ENCODE data around the gene CD247.

The CD247 gene

DNA sequence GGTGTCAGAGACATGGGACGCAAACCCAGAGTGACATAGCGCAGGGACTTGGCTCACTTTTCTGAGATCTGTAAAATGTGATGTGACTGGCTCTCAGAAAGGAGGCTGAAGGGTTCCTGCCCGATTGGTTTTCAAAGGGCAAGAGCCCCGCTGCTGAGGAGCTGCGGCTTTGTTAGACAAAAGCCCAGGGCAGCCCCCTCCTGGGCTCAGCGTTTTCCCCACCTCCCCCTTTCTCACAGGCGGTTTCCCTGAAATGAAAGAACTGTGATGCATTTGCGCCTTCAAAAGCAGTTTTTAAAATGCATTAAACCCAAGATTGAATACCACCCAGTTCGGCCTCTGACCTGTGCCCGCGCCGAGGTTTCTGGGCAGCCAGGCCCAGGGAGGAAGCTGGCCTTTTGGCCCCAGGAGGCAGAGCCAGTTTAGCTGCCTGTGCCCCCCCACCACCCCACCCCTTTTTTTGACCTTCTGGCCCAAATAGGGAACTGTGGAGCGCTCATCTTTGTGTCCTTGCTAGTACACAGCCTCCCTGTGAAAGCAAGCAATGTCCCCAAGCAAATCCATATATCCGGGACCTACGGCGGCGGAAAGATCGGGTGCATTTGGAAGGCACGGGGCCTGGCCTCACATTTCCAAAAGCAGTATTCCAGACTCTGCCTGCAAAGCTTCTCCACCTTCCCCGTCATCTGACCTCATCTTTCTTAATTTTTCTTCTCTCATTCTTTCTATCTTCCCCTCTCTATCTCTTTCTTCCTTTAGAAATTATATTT is 28.6 kb downstream of the CD247 start:
- no peak for DNase-seq

DNA sequence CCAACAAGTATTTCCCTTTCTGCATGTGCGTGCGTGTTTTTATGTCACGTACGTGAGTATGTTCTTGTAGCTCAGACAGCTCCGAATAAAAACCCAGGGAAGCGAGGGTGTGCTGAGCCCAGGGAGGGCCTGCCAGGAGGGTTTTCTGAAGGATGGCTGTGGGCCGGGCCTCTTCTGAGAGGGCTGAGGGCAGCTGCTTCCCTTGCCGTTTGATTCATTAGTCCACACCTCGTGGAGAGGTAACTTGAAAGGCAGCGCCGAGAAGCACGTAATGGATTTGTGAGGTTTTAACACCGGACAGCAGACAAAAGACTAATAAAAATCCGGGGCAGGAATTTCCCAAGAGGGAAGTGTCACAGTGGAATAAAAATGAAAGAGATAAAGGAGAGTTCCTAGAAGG is 29.5 kb downstream of the CD247 start:
- no peak for DNase-seq

DNA sequence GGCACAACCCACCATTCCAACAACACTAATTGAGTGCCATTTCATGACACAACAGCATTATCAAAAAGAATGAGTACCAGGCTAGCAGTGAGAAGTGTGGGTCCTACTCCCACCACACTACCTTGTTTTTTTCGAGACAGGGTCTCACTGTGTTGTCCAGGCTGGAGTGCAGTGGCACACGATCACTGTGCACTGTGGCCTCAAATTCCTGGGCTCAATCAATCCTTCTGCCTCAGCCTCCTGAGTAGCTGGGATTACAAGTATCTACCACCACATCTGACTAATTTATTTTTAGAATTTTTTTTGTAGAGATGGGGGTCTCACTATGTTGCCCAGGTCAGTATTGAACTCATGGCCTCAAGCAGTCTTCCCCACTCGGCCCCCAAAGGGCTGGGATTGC is 30.7 kb downstream of the CD247 start:
- DNase-seq: no peak

DNA sequence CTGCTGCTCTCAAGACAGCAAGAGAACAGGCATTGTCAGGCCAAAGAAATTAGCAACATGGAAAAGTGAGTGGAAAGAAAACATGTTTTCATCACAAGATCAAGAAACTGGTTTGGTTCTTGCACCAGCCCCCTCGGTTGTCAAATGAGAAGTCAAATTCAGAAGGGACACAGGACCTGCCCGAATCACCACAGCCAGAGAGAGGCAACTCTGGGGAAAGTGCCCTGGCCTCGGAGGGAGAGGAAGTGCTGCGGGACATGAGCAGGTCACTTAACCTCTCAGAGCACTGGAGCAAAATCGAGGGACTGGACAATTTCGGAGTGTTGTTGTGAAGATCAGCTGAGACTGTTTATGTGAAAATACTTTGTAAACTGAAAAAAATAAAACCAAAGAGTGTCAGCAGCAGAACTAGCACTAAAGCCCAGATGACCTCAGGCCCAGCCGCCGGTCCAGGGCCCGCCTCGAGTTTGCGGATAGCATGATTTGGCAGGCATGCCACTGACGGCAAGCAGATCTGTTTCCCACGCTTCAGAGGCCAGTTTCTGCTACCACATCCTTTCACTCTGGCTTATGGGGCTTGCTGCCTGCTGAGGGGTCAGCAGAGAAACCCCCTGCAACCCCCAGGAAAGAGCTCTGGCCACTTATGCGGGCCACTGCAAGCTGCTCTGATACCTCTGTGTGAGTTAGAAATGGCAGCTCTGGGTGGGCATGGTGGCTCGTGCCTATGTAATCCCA is 32.1 kb downstream of the CD247 start:
- DNase-seq: no peak

DNA sequence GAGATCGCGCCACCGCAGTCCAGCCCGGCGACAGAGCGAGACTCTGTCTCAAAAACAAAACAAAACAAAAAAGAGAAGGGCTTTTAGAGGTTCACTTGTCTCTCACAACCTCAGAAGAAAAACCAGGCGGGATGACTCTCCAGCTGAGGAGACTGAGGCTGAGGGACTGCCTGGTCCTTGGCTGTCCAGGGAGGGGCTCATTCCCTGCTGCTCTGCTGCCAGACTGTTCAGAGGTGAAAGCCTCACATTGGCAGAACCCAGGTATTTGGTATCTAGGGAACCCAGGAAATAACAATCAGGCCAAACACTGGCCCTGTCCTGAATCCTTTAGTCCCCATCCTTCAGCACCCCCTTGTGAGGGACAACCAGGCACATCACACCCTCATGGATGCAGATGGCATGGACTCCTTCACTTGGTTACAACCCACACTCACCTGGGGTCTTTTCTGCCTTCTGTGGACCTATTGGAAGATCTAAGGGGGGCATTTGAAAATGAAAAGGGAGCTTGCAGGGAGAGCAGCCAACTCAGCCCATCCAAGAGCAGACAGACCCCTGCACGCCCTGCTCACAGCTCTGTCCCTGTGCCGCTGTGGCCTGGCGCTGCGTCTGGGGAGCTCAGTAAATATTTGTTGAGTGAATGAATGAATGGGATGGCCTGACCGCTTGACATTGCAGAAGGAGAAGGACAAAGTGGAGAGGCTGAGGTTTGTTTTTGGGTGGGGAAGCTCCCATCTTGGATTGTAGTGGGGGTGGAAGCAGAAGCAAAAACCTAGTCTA is 33.4 kb downstream of the CD247 start:
- no peak for DNase-seq

DNA sequence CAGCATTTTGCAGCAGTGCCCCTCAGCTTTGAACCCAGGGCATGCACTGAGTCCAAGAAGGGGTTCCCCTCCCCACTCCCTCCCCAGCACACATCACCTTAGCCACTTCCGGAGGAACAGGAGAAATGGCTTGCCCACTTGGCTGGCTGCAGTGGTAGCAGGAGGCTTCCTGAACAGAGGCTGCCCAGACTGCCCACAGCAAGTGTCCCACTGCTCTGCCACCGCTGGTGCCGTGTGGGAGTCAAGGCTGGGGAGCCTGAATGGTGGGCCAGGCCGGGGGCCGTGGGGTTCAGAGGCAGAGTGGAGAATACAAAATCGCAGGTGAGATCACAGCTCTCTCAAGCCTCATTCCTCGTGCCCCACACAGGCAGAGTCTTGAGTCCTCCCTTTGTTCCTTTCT is 34.5 kb downstream of the CD247 start:
- no peak for DNase-seq

DNA sequence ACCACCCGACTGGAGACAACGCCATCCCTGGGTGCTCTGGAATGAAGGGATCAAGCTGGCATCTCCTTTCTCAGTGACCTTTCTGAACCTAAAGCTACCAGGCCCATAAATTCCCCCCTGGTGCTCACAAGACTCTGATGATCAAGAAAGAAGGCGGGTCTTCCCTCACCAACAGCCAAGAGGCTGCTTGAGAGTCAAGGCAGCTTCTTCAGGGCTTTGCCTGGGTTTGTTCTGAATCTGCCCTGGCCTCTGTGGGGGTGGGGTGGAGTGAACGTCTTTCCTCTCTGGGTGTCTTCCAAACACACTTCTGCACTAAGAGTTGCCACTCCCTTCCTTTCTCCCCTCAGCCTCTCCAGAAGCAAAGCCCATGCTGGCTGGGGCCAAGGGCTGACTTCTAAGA is 36.1 kb downstream of the CD247 start:
- no peak for DNase-seq

DNA sequence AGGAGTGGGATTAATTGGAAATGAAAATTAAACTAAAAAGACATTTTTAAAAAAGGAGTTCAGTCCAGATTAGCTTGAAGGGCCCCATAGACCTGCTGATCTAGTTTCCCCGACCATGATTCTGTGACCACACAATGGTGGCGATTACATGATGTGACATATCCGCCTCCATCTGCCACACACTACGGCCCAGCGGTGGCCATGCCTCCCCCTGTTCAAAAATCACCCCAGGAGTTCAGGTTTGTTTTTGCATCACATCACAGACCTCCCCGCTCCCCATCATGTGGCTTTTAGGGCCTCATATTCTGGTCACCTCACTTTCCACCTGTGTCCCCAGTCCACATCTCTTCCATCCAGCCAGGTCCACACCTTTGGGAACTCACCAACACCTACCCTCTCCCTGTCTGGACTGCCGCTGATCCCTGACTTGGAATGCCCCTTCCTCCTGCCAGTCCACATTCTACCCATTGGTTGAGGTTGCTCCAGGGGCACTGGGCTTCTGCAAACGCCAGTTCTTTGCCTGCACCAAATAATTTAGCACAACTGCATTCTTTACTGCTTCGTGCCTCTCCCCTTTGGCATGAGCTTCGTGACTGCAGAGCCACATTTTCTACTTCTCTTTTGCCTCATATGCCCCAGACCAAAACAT is 38.9 kb downstream of the CD247 start:
- DNase-seq: no peak

DNA sequence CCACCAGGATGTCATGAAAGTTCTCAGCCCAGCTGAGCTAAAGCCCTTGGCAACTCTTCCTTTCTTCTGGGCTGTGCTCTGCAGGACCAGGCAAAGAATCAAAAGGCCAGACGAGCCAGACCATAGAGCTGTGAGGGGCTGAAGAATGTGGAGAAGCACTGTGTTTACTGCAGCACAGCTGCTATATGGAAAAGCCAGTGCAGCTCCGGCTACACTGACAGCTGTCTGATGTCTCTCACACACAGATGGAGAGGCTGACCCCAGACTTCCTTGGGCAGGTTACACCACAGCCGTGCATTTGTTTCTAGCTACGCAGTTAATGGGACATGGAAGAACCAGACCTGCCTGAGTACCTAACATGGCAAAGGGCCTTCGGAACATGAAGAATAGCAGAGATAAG is 40.3 kb downstream of the CD247 start:
- no peak for DNase-seq

DNA sequence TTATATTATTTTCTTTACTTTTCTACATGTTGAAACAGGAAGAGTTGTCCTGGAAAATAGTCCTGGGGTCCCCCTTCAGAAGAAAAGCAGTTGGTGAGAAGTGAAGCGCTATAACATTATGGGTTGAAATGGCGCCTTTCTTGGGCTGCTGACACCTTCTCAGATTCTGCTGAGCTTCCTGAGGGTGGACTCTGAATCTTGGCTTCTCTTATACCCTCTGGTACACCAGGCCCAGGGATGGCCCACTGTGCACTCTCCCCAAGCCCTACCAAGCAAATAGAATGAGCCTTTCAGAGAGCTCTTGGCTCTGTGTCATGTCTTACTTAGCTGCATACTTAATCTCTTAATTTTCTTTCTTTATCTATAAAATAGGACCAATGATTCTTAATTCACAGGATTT is 42.3 kb downstream of the CD247 start:
- DNase-seq: no peak

DNA sequence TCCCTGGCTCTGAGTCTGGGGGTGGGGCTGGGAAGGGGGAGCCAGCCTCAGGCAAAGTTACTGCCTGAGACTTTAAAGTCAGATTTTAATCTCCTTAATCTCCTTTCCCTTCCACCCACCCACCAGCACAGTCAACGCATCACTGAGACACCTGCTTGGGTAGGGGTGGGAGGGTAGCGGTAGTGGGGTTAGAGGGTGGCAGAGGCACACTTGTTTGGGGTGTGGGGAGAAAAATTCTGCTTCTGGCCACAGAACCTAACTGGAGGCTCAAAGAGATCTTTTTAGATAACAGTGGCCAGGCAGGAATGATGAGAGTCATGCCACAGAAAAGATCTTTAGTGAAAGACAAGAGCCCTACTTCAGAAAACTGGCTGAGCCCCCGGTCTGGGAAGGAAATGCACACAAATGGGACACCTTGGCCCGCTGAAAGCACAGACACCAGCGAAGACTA is 44.1 kb downstream of the CD247 start:
- no peak for DNase-seq

DNA sequence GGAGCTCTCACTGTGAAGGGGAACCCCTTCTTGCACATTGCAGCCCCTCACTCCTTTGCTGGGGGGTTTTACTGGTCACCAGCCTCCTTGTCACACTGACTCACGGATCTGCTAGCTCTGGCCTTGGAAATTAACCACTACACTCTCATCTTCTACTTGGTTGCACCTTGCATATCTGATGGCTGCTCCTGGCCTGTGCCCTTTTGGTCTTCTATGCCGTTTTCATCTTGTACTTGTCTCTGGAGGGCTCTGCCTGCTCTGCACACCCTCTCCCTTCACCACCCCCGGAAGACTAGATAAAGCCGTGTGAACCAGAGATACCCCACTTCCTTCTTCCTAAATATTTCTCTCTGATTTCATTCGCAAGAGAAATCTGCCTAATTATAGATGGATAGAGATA is 44.6 kb downstream of the CD247 start:
- no peak for DNase-seq

DNA sequence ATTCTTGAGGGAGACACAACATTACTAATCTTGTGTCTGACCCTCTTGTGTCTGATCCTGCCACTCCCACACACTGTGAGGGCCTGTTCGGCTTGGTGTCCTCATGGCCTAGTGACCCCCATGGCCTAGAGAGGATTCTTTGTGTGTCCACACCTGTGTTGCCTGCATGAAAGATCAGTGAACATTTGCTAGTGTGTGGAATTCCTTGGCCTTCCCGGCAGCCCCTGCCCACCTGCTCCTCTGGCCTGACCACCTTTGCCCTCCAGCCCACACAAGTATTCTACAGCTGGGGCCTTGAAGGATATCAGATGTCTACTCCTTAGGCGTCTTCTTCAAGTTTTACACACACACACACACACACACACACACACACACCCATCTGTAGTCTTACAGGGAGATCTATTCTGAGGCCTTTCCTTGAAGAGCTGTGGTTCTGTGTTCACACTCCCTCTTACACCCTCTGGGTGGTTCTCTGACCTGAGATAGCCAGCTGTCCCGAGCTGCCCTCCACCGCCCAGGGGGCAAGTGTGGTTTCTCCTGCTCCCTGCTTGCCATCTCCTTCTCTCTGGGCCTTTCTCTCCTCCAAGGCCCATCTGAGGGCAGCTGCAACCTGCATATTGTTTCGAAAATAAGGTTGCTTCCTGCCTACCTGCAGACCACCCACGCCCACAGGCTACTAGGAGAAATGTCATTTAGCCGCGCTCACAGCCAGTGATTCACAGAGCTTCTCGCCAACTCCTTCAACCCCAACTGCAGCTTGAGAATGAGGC is 45.4 kb downstream of the CD247 start:
- no peak for DNase-seq

DNA sequence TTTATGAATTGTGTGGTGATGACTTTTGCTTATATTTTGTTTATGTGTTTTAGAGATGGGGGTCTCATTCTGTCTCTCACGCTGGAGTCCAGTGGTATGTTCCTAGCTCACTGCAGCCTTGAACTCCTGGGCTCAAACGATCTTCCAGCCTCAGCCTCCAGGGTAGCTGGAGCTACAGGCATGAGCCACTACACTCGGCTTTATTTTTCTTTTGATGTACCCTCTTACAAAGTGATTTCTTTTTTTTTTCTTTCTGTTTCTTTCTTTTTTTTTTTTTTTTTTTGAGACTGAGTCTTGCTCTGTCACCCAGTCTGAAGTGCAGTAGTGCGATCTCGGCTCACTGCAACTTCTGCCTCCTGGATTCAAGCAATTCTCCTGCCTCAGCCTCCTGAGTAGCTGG is 46.8 kb downstream of the CD247 start:
- no peak for DNase-seq

DNA sequence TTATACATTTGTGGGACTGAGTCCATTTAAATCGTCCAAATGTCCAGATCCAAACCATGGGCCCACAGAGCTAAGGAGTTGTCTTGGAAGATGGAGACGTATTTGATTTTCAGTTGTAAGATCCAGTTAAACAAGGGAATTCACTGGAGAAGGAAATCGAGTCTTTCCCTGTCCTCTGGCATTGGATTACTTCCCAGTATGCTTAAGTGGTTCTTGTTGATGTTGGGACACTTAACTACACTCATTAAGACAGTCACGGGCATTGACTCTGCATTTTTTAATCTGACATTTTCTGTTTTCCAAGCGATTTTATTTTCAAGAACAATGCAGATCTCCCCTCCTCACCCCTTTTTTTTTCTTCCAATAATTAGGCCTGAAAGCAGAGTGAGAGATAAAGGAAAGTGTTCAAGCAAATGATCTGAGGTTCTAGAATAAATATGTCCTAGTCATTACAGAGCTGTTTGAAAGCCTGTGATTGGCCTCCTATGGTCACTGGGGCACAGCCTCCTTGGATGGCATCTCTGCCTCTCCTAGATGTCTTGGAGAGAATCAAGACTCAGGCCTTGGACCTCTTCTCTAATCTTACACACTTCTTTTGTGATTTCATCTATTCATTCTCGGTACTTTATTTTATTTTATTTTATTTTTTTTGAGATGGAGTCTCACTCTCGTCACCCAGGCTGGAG is 48.9 kb downstream of the CD247 start:
- DNase-seq: no peak

DNA sequence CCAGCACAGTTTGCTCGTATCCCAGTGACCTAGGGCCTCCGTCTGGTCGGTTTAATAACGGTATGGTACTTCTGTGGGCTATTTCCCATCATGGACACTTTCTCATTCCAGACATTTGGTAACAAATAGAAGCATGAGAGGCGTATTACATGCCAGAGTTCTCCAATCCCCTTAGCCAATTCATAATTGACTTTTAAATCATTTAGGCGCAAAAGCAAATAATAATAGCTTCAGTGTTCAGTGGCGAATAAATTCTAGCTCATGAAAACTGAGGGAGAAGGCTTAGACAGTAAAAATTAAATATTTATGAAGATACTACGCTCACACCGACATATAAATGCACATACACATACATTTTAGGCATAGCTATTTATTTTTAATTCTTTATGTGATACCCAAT is 50.6 kb downstream of the CD247 start:
- no peak for DNase-seq

DNA sequence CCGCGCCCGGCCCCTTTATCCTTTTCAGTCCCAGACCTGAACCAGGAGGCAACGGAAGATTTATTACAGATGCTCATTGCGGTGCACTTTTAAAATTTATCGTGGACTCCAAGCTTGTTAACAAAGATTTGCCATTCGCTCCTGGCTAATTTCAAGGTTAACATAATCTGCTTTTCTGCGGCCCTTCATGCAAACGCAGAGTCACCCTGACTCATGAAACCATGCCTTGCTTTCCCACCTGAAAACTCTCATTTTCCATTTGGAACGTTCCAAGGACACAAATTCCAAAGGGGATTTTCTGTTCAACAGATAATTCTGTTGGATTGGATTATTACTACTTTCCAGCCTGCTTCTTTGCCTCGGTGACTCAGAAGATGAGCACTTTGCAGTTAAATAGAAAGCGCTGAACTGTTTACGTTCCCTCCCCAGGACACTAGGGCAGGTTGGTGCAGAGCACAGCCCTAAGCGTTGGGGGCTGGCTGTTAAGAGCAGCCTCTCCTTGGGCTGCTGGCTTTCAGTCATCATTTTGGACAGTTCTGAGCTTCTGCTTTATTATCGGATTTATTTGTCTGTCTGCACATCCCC is 51.1 kb downstream of the CD247 start:
- DNase-seq: no peak

DNA sequence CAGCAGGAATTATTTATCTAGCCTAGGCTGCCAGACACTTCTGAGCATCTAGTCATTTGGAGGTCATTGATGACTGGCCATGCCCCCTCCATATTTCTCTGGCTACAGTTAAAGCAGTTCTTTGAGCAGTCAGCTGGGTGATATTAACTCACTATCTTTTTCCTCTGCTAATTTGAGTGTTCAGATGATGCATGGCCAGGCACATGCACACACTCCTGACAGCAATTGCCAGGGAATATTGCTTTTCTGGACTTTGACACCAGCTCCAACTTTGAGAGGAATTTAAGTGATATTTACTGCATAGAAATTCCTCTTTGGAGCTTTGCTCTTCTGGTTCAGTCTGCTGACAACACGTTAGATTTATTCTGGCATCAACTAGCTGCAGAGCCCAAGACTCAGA is 52.6 kb downstream of the CD247 start:
- DNase-seq: no peak

DNA sequence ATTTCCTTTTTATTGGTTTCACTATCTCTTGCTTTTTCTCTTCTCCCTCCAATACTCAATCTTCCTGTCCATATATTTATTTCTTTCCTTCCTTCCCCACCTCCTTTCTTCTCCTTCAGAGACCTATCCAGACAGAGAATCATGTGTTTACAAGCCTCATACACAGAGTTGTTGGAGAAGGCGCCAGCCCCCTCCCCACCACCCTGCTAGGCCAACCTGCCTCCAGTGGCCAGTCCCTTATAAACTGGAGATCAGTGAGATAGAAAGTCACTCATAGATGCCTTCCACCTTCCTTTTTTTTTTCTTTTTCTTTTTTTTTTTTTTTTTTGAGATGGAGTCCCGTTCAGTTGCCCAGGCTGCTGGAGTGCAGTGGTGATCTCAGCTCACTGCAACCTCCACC is 53.3 kb downstream of the CD247 start:
- DNase-seq: no peak

DNA sequence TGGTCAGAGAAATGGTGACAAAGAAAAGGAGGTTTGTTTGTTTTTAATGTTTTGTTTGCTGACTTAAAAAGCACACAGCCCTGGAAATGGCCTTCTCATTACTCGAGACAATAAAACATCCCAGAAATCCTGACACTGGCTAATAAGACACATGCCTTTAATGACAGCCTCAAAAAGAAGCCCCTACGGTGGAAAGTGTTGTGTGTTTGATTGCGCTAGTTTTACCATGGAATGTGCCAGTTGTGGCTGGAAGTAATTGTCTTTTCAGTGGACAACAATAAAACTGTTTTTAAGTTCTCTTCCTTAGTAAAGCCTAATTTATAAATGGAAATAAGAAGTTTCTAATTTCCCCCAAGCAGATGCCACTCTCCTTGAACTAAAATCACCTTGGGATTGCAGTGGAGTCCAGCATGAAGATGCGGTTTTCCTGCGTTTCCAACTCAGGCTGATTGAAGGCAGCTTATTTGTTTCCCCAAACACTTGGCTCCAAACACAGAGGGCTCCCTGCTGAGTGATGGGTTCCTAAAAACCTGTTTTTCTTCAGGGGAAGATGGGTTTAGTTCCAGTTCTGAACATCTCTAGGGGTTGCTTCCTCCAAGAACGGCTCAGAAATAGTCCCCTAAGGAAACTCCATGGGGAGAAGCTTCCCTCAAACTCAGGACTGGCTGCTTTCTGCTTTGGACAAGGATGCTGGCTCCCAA is 54.3 kb downstream of the CD247 start:
- DNase-seq: no peak

Data from C1 segment of cervical spinal cord (tissue), 14 donors.